ENCODE data around the gene SH2D2A.

The SH2D2A gene

DNA sequence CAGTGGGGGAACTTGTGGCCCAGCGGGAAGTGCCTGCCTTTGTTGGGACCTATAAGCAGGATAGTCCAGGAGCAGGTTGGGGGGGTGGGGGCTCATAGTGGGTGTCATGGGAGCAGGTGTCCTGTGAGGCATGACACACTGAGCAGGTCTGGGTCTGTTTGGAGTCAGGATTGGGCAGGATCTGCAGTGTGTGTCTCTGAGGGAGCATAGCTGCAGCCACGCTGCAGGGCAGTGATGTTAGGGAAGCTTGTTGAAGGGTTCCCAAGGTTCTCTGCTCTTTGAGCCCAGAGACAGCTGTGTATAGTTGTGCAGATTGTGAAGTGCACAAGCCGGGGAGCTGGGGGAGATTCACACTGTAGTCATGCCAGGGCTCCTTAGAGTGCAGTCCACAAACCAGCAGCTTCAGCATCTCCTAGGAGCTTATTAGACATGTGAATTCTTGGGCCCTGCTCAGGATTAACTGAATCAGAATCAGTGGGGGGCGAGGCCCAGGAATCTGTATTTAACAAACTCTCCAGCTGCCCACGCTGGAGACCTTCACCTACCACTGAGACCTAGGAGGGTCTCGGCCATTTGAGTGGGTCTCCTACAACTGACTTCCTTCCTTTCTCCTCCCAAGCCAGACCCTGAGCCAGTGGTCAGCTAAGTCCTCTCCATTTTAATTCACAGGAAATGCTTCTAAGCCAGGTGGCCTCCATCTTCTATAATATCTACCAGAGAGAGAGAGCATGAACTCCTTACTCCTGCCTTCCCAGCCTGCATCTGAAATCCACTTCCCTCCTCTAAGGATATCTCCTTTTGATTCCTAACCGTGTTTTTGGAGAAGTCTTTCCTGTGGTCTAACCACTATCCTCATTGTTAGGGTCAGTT is 31.2 kb upstream of the SH2D2A start:
- no peak for DNase-seq

- DNase-seq = no peak
Observed at GRCh38 chr1:156846643-156847042, 30.0 kb upstream of the SH2D2A start.

- DNase-seq = no peak
Observed at GRCh38 chr1:156845953-156846545, 29.4 kb upstream of the SH2D2A start.

DNA sequence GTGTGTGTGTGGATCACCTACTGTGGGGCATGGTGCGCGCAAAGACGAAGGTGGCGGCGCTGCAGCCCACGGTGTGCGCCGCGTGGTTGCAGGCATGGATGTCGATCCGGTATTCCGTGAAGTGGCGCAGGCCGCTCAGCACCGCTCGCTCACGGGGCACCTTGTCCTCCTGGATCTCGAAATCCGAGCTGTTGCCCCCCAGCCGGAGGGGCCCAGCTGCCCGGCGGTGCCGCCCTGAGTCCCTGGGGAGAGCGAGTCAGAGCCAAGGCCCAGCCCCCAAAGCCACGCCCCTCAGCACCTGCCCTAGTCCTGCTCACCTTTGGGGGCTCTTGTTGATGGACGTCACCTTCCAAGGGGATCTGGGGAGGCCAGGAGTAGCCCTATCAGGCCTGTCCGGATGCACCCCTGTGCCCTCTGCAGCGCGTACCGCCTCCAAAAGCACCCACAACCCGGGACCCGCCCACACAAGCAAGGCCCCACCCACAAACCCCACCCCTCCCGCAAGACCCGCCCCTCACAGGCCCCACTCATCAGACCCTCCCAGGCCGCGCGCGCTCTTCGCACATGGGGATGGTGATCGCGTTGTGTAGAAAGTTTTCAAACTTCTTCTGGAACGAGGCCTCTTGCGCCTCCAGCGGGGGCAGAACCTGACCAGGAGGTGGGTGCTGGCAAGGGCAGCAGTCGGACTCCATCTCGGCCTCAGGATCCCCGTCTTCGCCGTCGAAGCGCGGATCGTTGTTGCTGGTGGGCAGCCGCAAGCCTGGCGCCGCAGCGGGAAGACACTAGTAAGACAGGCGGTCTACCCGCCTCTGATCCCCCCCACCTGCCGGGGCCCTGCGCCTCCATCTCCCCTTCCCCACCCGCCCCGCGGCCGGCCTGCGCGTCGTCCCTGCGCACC is 28.7 kb upstream of the SH2D2A start:
- no peak for DNase-seq

- DNase-seq = no peak
Observed at GRCh38 chr1:156844638-156845037, 28.0 kb upstream of the SH2D2A start.

DNA sequence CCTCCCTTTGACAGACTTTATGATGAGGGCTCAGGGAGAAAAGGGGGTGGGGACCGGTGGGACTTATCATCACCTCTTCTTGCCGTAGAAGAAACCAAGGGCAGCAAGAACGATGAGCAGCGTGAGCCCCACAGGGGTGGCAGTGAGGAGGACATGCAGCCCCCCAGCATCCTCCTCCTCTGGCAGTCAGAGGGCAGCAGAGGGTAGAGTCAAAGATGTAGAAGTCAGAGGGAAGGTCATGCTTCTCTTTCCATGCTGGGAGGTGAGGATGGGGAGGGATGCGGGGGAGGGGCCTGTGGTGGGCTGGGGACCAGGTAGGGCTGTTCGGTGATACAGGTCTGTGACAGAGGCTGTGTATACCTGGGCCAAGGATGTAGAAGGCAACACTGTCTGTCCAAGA is 27.5 kb upstream of the SH2D2A start:
- DNase-seq = no peak

GRCh38 chr1:156842618-156843300 is 26.1 kb upstream of the SH2D2A start:
- DNase-seq = no peak

GRCh38 chr1:156841295-156841855 is 24.7 kb upstream of the SH2D2A start:
- DNase-seq = no peak

- DNase-seq = no peak
Observed at GRCh38 chr1:156840898-156841279, 24.2 kb upstream of the SH2D2A start.

- DNase-seq = no peak
Observed at GRCh38 chr1:156840186-156840897, 23.7 kb upstream of the SH2D2A start.

DNA sequence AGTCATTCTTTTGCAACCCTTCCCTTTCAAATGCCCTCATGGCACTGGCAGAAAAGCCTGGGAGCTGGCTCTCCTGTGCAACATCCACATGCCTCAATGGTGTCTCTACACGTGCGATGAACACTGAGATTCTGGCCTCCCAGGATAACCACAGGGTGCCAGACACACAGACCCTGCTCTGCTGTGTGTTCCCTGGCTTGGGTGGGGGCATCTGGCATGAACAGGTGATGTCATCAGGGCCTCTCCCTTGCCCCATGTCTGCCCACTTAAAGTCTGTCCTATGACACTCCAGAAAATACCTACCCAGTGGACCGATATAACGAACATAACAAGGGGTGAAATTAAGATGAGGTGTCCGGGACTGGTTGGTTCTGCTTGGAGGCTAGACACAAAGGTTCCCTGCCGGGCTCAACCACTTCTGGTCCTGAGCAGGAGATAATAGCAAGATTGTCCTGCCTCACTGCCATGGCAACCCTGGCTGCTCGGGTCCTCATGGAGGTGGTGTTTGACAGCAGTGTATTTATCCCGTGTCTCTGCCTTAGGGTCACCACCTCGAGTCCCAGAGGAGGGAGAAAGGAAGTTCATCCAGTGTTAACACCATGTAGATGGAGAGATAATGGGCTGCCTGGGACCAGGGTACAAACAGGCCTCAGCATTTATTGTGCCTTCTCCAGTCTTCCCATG is 22.9 kb upstream of the SH2D2A start:
- DNase-seq = no peak

DNA sequence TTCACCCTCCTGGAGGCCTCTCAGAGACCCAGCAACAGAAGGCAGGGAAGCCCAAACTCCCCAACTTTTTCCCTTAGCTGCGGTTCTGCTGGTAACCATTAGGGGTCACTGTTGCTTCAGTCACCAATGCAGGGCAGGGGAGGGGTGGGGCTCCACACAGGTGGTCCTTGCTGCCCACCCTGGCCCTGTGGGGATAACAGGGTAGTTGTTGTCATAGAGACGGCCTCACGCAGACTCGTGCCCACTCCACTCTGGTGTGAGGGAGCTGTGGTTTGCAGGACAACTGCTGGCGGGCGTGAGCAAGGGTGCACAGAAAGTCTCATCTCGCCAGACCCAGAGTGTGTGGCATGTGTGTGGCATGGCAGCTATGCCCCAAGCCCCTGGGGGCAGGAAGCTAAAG is 22.3 kb upstream of the SH2D2A start:
- no peak for DNase-seq

DNA sequence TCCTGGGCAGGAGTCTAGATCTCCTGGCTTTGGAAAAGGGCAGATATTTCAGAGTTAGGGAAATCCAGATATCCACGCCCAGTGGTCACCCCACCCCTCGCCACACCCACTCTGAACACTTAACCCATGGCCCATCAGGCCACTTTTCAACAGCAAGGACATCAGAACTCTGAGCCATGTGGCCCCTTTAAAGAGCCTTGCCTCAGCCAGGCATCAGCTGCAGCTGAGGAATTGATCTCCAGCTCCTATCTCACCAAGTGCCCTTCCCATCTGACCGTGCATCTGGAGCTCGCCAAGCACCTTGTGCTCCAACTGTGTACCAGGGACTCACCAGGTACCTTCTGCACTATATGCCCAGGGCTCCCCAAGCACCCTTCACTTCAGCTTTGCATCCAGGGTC is 20.2 kb upstream of the SH2D2A start:
- no peak for DNase-seq

GRCh38 chr1:156836041-156836654 is 19.5 kb upstream of the SH2D2A start:
- no peak for DNase-seq

GRCh38 chr1:156834322-156834721 is 17.7 kb upstream of the SH2D2A start:
- DNase-seq = no peak

GRCh38 chr1:156833603-156834002 is 17.0 kb upstream of the SH2D2A start:
- DNase-seq = no peak

DNA sequence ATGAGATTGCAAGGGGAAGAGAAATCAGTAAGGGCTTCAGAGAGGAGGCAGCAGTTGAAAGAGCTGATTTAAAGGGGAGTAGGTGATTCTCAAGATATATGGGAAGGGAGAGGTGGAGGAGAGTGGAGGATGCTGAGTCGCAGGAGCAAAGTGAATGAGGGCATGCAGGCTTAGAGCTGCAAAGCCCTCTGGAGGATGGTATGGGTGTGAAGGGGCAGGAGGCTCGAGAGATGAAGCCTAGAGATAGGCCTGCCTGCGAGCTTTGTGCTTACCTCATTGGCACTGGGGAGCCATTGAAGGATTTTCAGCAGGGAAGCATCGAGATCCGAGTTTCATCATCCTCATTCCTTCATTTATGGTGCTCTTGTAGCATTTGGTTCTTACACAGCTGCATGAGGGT is 15.8 kb upstream of the SH2D2A start:
- DNase-seq = no peak

DNA sequence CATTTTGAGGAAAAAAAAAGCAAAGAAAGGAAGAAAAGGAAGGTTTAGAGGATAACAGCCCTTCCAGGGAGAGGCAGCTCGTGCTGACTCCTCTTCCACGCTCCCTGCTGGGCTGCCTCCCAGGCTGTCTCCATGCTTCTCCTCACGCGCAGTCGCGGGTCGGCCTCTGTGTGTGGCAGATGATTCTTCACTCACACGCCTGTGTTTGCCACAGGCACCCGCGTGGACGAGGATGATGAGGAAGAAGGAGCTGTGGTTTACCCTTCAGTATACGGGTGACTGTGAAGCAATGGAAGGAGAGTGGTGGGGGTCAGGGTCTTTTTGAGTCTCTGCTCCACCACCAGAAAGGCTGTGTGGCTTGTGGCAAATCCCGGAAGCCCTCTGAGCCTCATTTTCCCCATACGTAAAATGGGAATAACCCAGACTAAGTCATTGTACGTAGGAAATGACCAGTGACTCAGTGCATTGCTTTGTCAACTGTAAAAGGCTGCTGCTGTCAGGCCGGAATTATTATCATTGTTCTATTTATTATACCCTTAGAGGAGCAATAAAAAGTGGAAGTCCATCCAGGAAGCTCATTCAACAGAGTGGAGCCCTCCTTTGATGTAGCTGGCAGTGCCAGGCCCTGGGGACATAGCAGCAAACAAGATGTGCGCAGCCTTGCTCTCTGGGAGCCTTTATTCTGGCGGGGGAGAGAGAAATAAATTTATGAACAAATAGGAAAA is 11.9 kb upstream of the SH2D2A start:
- no peak for DNase-seq

DNA sequence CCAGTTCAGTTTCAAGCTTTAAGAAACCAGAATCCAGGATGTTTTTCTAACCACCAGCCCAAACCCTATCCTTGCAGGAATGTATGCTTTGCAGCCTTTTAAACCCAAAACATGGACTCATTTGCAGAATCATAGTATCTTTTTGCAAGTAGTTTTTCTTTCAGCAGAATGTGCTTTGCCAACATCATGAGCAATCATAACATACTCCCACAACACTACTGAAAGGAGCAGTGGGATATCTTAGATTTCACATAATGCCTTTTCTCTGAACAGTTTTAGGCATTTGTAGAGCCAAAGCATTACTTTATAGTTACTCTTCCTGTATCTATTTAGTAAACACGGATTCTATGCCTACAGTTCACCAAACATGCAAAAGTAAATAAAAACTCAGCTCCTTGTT is 10.0 kb upstream of the SH2D2A start:
- DNase-seq = no peak

DNA sequence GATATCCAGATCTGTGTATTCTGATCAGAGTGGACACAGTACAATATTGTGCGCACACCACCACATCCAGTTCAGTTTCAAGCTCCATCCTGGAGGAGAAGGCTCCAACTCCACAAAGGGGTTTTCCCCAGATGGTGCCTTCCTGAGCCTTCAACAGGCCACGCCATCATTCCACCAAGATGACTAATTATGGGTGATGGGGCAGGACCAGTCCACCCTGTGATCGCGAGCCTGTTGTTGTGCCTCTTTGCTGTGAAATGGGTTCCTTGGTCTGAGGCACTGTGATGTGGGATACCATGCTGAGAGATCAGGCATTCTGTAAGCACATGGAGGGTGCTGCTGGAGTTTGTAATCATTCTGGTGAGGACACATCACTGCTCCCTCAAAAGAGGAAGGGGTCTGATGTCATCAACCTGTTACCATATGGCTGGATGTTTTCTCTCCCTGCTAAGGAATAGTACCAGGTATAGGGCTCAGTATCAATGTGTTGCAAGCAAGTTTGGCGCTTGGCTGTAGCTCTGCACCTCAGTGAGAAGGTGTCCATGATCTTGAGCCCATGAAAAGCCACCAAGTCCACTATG is 6.7 kb upstream of the SH2D2A start:
- no peak for DNase-seq

All from femur (tissue), 1 donor.